ENCODE measurements around the gene PPP2R1B. TPM values are rescaled to one million over a fixed set of nuclear protein-coding genes. Genes with fewer than 3 reads are reported as not detected.

PPP2R1B gene
- total RNA-seq, 2 donors from 2014 or later, result 24.7 to 41.5 TPM

GRCh38 chr11:111684251-111684650 is 81.9 kb downstream of the PPP2R1B start:
- Histone ChIP-seq H3K9me3 (no peaks in the 10 kb centered on the region), H3K27ac (no peak overlapping the region), H3K27me3 (no peaks in the 10 kb centered on the region), H3K4me1 (no peaks in the 10 kb centered on the region), H3K36me3 (replicated peaks in 1 of 2; ENCODE audit: insufficient read depth in 1 of 2, low read depth in 2 of 2) (peaks cover 0 to 3% of the 10 kb centered on the region in 2 donors), H3K4me3 (no peak overlapping the region)
- DNase-seq (no peak), ATAC-seq (no peak)
- TF ChIP-seq CTCF (IDR thresholded peaks at IDR 0.05), result no peak
- 78 to 95% methylated on average over 2 of the region's 2 CpGs for whole genome bisulfite sequencing, 2 donors
- intact Hi-C loops (cut with DNase I), result loop anchor here (10.0 kb wide), 1 partner anchor 49 kb away; no protein-coding TSS in a partner anchor

- Histone ChIP-seq H3K36me3 (replicated peaks in 1 of 2; ENCODE audit: insufficient read depth in 1 of 2, low read depth in 2 of 2) (peaks cover 0 to 3% of the 10 kb centered on the region in 2 donors), H3K4me3 (no peak overlapping the region), H3K27me3 (no peaks in the 10 kb centered on the region), H3K4me1 (no peaks in the 10 kb centered on the region), H3K27ac (no peak overlapping the region), H3K9me3 (no peaks in the 10 kb centered on the region)
- TF ChIP-seq POLR2A (IDR thresholded peaks at IDR 0.05) (no peak), CTCF (IDR thresholded peaks at IDR 0.05) (no peak)
- no peak for DNase-seq
- intact Hi-C loops (cut with DNase I), result loop anchor here (10.0 kb wide), 1 partner anchor 49 kb away; no protein-coding TSS in a partner anchor
- 89 to 95% methylated on average over 3 of the region's 3 CpGs for WGBS, 2 donors
- ATAC-seq, result no peak
These were observed 82.4 kb downstream of the PPP2R1B start for GRCh38 chr11:111683806-111684205.

- 97 to 100% methylated on average over 3 of the region's 3 CpGs for whole genome bisulfite sequencing, 2 donors
- Histone ChIP-seq H3K9me3 (no peaks in the 10 kb centered on the region), H3K4me3 (no peak overlapping the region), H3K36me3 (replicated peaks in 1 of 2; ENCODE audit: insufficient read depth in 1 of 2, low read depth in 2 of 2) (no peaks in the 10 kb centered on the region), H3K27me3 (no peaks in the 10 kb centered on the region), H3K27ac (no peak overlapping the region), H3K4me1 (no peaks in the 10 kb centered on the region)
- TF ChIP-seq POLR2A (IDR thresholded peaks at IDR 0.05), result no peak
- TF ChIP-seq CTCF (IDR thresholded peaks at IDR 0.05), result no peak
- ATAC-seq (no peak), DNase-seq (no peak)
- intact Hi-C loops (cut with DNase I), result loop anchor here (10.0 kb wide), 1 partner anchor 46 kb away; no protein-coding TSS in a partner anchor
These were observed 85.6 kb downstream of the PPP2R1B start for GRCh38 chr11:111680486-111681175.

Other genes with a start within 250 kb of the PPP2R1B start
- 1 to 10 TPM; 5.9 to 8.3 TPM for gene LAYN, start 225.7 kb downstream of the PPP2R1B start, total RNA-seq
- 10 to 100 TPM; 15.3 to 16.5 TPM for gene SIK2, start 163.9 kb downstream of the PPP2R1B start, total RNA-seq
- gene ALG9, start 105.2 kb upstream of the PPP2R1B start, total RNA-seq, result 10 to 100 TPM; 25.9 to 60.3 TPM
- 1 to 10 TPM in 1 of 2 donors, not detected in 1; 2.1 TPM for gene FDXACB1, start 112.8 kb upstream of the PPP2R1B start, total RNA-seq
- gene CFAP68, start 113.2 kb upstream of the PPP2R1B start, total RNA-seq, result 10 to 100 TPM in 1 of 2 donors, 1 to 10 TPM in 1; 7.8 to 31.6 TPM
- 10 to 100 TPM; 10.4 to 61.0 TPM for gene CRYAB, start 145.4 kb upstream of the PPP2R1B start, total RNA-seq
- not detected for gene HSPB2, start 146.3 kb upstream of the PPP2R1B start, total RNA-seq
- gene C11orf52, start 152.5 kb upstream of the PPP2R1B start, total RNA-seq, result 10 to 100 TPM in 1 of 2 donors, 1 to 10 TPM in 1; 4.6 to 14.8 TPM
- 10 to 100 TPM; 14.0 to 23.4 TPM for gene DIXDC1, start 171.0 kb upstream of the PPP2R1B start, total RNA-seq